HepG2 (cell line): ENCODE data around the gene UGP2. TPM values are rescaled to one million over a fixed set of nuclear protein-coding genes. Genes with fewer than 3 reads are reported as not detected.

Source experiments
- GATA4 ChIP-seq: sonication (generic); IDR thresholded peaks from 2 replicates; pipeline ENCODE4 v1.6.1; 2016; ENCODE audit warnings: antibody characterized with exemption, low read depth, borderline replicate concordance
- HMG20A ChIP-seq: IDR thresholded peaks from 2 replicates; pipeline ENCODE4 v1.6.1; 2016; ENCODE audit warnings: borderline replicate concordance
- IRF2 ChIP-seq: IDR thresholded peaks from 2 replicates; pipeline ENCODE4 v1.6.1; 2018; ENCODE audit warnings: missing genetic modification reagents, missing compliant biosample characterization
- KLF9 ChIP-seq: IDR thresholded peaks from 2 replicates; pipeline ENCODE4 v1.6.1; 2016; ENCODE audit warnings: low read depth
- NR2F2 ChIP-seq: IDR thresholded peaks from 2 replicates; pipeline ENCODE4 v1.6.1; 2012; ENCODE audit warnings: low read depth, inconsistent platforms, borderline replicate concordance
- NR2F6 ChIP-seq, 2 experiments: IDR thresholded peaks; 2 replicates each; pipeline ENCODE4 v1.6.1; 2016; ENCODE audit warnings: antibody characterized with exemption in 1 of 2, mild to moderate bottlenecking in 1 of 2
- NRL ChIP-seq: sonication (generic); formaldehyde crosslinking; IDR thresholded peaks from 2 replicates; pipeline ENCODE4 v1.5.0; 2020; ENCODE audit warnings: missing genetic modification reagents, mild to moderate bottlenecking, moderate library complexity, borderline replicate concordance
- SP2 ChIP-seq: sonication (generic); formaldehyde crosslinking; IDR thresholded peaks from 2 replicates; pipeline ENCODE4 v1.5.1; 2020; ENCODE audit warnings: mild to moderate bottlenecking, missing genetic modification reagents
- SRSF4 ChIP-seq: fragments of 200-400 bp; formaldehyde crosslinking; IDR thresholded peaks from one replicate; pipeline ENCODE4 v1.6.1; 2018; ENCODE audit warnings: mild to moderate bottlenecking, low read depth, low read length, moderate library complexity; ENCODE audit not compliant: poor library complexity, severe bottlenecking
- TBX2 ChIP-seq: sonication (generic); formaldehyde crosslinking; IDR thresholded peaks from 2 replicates; pipeline ENCODE4 v1.5.0; 2020; ENCODE audit warnings: missing genetic modification reagents, mild to moderate bottlenecking, borderline replicate concordance
- TRIM24 ChIP-seq: sonication (generic); formaldehyde crosslinking; IDR thresholded peaks from 2 replicates; pipeline ENCODE4 v1.8.0; 2022; ENCODE audit warnings: mild to moderate bottlenecking, missing genetic modification reagents
- ZFP41 ChIP-seq: sonication (generic); formaldehyde crosslinking; IDR thresholded peaks from 2 replicates; pipeline ENCODE4 v1.4.0; 2020; ENCODE audit warnings: mild to moderate bottlenecking, missing genetic modification reagents, borderline replicate concordance
- ZKSCAN1 ChIP-seq: fragments of 150-350 bp; IDR thresholded peaks from 2 replicates; pipeline ENCODE4 v1.6.1; 2014; ENCODE audit warnings: low read length
- ZNF205 ChIP-seq: IDR thresholded peaks from 2 replicates; pipeline ENCODE4 v1.6.1; 2018; ENCODE audit warnings: missing biosample characterization, missing genetic modification reagents
- ZNF232 ChIP-seq: sonication (generic); formaldehyde crosslinking; IDR thresholded peaks from 2 replicates; pipeline ENCODE4 v1.4.0; 2020; ENCODE audit warnings: missing genetic modification reagents, borderline replicate concordance
- ZNF235 ChIP-seq: sonication (generic); formaldehyde crosslinking; IDR thresholded peaks from 2 replicates; pipeline ENCODE4 v1.8.1; 2023; ENCODE audit warnings: mild to moderate bottlenecking, missing genetic modification reagents, borderline replicate concordance
- ZNF747 ChIP-seq: sonication (generic); formaldehyde crosslinking; IDR thresholded peaks from 2 replicates; pipeline ENCODE4 v1.8.1; 2023; ENCODE audit warnings: missing genetic modification reagents, mild to moderate bottlenecking, borderline replicate concordance
- ZNF772 ChIP-seq: sonication (generic); formaldehyde crosslinking; IDR thresholded peaks from 2 replicates; pipeline ENCODE4 v1.5.0; 2020; ENCODE audit warnings: mild to moderate bottlenecking, missing genetic modification reagents
- ZNF773 ChIP-seq: sonication (generic); formaldehyde crosslinking; IDR thresholded peaks from 2 replicates; pipeline ENCODE4 v1.4.0; 2020; ENCODE audit warnings: missing genetic modification reagents, borderline replicate concordance
- polyA plus RNA-seq, 8 experiments: library from polyadenylated mRNA; depleted of rRNA in 3 of 8; stranded (reverse) in 7 of 8; unstranded in 1 of 8; fragments of >200 nt; fragmentation: Illumina TruSeq in 4 of 8; extraction: Trizol in 4 of 8; gene quantifications; 2 replicates each; pipeline versions ENCODE4 v1.2.1 to v1.2.3, GENCODE V29; 2011 to 2016; ENCODE audit warnings: low read depth in 4 of 8, missing spikeins in 1 of 8, mixed read lengths in 1 of 8; ENCODE audit not compliant: insufficient read depth in 1 of 8
- total RNA-seq, 5 experiments: library from RNA; depleted of rRNA; stranded (reverse); fragments of >200 nt; fragmentation: Illumina TruSeq; extraction: Trizol; gene quantifications; 2 replicates each; pipeline ENCODE4 v1.2.3, GENCODE V29; 2016; ENCODE audit warnings: low read depth in 1 of 5
- TF ChIP-seq, protein P1 (sequence below): sonication (generic); formaldehyde crosslinking; IDR thresholded peaks from 2 replicates; pipeline ENCODE4 v1.4.0; 2020; ENCODE audit warnings: missing genetic modification reagents, borderline replicate concordance
- TF ChIP-seq, protein P2 (sequence below): sonication (generic); formaldehyde crosslinking; IDR thresholded peaks from 2 replicates; pipeline ENCODE4 v1.5.0; 2020; ENCODE audit warnings: mild to moderate bottlenecking, missing genetic modification reagents, borderline replicate concordance

The UGP2 gene
- total and polyA plus RNA-seq, 2 of the 13 experiments (the other 11 are each of a cell fraction or from before 2014, with no cell fraction given): 96.0 to 134 TPM

GRCh38 chr2:63827749-63828148 is 13.9 kb upstream of the UGP2 start (continued):
- TF ChIP-seq SP2: no peak
- TF ChIP-seq ZKSCAN1: no peak
- peak; percentile 68; the same call in 1 of the 2 replicates for TF ChIP-seq IRF2 (CRISPR knock-in tag)
- TF ChIP-seq ZNF205 (CRISPR knock-in tag): peak; percentile 37; the same call in 1 of the 2 replicates
- TF ChIP-seq NR2F6 (IDR thresholded peaks at IDR 0.05): peak; percentile 39; the same call in 1 of the 2 replicates
- TF ChIP-seq NR2F6 (CRISPR knock-in tag; IDR thresholded peaks at IDR 0.05): peak; percentile 41; the same call in 1 of the 2 replicates
- TF ChIP-seq TRIM24 (CRISPR knock-in tag): no peak
- no peak for TF ChIP-seq SRSF4
- peak; percentile 71; the same call in 1 of the 2 replicates for TF ChIP-seq TBX2 (CRISPR knock-in tag)
- no peak for TF ChIP-seq ZNF772 (CRISPR knock-in tag)
- TF ChIP-seq, protein P1, sequence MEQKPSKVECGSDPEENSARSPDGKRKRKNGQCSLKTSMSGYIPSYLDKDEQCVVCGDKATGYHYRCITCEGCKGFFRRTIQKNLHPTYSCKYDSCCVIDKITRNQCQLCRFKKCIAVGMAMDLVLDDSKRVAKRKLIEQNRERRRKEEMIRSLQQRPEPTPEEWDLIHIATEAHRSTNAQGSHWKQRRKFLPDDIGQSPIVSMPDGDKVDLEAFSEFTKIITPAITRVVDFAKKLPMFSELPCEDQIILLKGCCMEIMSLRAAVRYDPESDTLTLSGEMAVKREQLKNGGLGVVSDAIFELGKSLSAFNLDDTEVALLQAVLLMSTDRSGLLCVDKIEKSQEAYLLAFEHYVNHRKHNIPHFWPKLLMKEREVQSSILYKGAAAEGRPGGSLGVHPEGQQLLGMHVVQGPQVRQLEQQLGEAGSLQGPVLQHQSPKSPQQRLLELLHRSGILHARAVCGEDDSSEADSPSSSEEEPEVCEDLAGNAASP: peak; percentile 37; the same call in 1 of the 2 replicates
- no peak for TF ChIP-seq KLF9 (CRISPR knock-in tag)
- no peak for TF ChIP-seq ZNF232 (CRISPR knock-in tag)
- TF ChIP-seq HMG20A (CRISPR knock-in tag): peak; percentile 88; the same call in 1 of the 2 replicates
- TF ChIP-seq GATA4: no peak
- peak; percentile 39; the same call in 1 of the 2 replicates for TF ChIP-seq NR2F2
- TF ChIP-seq ZNF747: no peak
- no peak for TF ChIP-seq NRL (CRISPR knock-in tag)
- TF ChIP-seq ZFP41: no peak
- TF ChIP-seq ZNF235 (CRISPR knock-in tag): no peak
- no peak for TF ChIP-seq ZNF773 (CRISPR knock-in tag)
- TF ChIP-seq, protein P2, sequence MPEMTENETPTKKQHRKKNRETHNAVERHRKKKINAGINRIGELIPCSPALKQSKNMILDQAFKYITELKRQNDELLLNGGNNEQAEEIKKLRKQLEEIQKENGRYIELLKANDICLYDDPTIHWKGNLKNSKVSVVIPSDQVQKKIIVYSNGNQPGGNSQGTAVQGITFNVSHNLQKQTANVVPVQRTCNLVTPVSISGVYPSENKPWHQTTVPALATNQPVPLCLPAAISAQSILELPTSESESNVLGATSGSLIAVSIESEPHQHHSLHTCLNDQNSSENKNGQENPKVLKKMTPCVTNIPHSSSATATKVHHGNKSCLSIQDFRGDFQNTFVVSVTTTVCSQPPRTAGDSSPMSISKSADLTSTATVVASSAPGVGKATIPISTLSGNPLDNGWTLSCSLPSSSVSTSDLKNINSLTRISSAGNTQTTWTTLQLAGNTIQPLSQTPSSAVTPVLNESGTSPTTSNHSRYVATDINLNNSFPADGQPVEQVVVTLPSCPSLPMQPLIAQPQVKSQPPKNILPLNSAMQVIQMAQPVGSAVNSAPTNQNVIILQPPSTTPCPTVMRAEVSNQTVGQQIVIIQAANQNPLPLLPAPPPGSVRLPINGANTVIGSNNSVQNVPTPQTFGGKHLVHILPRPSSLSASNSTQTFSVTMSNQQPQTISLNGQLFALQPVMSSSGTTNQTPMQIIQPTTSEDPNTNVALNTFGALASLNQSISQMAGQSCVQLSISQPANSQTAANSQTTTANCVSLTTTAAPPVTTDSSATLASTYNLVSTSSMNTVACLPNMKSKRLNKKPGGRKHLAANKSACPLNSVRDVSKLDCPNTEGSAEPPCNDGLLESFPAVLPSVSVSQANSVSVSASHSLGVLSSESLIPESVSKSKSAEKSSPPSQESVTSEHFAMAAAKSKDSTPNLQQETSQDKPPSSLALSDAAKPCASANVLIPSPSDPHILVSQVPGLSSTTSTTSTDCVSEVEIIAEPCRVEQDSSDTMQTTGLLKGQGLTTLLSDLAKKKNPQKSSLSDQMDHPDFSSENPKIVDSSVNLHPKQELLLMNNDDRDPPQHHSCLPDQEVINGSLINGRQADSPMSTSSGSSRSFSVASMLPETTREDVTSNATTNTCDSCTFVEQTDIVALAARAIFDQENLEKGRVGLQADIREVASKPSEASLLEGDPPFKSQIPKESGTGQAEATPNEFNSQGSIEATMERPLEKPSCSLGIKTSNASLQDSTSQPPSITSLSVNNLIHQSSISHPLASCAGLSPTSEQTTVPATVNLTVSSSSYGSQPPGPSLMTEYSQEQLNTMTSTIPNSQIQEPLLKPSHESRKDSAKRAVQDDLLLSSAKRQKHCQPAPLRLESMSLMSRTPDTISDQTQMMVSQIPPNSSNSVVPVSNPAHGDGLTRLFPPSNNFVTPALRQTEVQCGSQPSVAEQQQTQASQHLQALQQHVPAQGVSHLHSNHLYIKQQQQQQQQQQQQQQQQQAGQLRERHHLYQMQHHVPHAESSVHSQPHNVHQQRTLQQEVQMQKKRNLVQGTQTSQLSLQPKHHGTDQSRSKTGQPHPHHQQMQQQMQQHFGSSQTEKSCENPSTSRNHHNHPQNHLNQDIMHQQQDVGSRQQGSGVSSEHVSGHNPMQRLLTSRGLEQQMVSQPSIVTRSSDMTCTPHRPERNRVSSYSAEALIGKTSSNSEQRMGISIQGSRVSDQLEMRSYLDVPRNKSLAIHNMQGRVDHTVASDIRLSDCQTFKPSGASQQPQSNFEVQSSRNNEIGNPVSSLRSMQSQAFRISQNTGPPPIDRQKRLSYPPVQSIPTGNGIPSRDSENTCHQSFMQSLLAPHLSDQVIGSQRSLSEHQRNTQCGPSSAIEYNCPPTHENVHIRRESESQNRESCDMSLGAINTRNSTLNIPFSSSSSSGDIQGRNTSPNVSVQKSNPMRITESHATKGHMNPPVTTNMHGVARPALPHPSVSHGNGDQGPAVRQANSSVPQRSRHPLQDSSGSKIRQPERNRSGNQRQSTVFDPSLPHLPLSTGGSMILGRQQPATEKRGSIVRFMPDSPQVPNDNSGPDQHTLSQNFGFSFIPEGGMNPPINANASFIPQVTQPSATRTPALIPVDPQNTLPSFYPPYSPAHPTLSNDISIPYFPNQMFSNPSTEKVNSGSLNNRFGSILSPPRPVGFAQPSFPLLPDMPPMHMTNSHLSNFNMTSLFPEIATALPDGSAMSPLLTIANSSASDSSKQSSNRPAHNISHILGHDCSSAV: no peak
